NCI-H2171 (cell line): ENCODE results near the gene ATP7A.
"Not testable (repeated sequence)": the region's sequence is repeated elsewhere in the genome, so short reads cannot be mapped to it uniquely, and the experiment has no call there.

Experiments used
- DNase-seq: peaks from one replicate; lab custom pipeline; 2025; lab: John Stamatoyannopoulos, UW

The ATP7A gene

DNA sequence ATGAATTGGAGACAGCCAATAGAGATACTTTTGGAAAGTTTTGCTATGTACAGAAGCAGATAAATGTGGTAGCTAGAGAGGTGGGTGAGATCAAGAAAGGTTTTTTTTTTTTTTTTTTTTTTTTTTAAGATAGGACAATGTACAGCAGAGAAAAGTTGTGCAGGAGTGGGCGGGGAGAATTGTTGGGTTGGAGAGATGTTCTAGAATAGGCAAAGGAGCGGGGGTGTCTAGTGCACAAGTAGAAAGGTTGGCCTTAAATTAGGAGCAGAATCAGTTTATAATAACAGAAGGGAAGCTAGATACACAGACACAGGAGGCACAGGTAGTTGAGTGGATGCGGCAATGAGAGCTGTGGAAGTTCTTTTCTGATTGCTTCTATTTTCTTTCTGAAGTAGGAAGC is 127.4 kb downstream of the ATP7A start:
- DNase-seq, result no peak

DNA sequence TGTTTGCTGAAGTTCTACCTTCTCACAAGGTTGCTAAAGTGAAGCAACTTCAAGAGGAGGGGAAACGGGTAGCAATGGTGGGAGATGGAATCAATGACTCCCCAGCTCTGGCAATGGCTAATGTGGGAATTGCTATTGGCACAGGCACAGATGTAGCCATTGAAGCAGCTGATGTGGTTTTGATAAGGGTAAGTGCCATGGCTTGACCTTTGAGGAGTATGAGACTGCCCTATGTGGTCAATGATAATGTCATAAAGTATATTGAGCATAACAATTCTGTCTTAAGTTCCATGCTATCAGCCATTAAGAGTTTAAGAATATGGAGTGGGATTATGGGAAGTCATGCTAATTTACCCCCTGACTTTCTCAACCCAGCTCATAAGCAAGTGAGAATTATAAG is 132.1 kb downstream of the ATP7A start:
- DNase-seq, result no peak

DNA sequence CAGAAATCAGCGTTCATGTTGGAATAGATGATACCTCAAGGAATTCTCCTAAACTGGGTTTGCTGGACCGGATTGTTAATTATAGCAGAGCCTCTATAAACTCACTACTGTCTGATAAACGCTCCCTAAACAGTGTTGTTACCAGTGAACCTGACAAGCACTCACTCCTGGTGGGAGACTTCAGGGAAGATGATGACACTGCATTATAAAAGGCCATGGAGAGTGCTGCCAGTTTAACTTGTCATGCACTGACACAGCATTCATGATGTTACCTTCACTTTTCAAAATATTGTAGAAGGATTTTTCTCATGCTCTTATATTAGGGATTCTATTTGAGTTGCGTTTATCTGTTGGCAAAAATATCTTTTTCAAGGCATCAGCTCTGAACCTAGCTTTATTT is 135.9 kb downstream of the ATP7A start:
- DNase-seq, result no peak

DNA sequence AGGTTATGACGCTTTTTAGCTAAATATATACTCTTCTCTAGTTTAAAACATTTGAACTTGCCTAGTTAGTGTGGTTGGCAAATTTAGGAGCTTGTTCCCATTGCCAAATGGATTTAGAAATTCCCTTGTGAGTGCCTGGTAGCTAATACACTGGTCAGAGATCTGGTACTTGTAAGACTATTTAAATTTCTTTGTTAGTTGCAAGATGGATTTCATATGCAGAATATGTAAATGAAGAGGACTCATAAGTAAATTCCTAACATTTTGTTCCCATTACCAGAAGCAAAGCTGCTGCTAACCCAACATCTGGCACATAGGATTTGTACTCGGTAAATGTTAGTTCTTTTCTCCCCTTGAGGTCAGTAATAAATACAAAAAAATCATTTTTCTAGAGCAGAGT is 137.6 kb downstream of the ATP7A start:
- DNase-seq, result no peak

DNA sequence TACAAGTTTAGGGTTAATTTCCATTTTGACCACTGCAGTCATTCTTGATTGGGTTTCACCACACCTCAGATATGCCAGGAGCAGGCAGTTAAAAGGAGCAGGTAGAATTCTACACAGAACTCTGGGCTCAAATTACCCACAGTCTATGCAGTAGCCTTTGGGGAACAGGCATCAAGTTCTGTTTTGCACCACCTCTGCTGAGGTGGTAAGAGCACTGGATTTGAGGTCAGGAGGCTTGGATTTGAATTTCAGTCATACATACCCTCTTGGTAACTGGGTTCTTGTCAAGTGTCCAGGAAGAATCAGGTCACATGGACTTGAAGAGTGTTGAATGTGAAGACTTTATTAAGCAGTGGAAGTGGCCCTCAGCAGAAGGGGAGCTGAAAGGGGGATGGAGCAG is 153.2 kb downstream of the ATP7A start:
- DNase-seq, result no peak

DNA sequence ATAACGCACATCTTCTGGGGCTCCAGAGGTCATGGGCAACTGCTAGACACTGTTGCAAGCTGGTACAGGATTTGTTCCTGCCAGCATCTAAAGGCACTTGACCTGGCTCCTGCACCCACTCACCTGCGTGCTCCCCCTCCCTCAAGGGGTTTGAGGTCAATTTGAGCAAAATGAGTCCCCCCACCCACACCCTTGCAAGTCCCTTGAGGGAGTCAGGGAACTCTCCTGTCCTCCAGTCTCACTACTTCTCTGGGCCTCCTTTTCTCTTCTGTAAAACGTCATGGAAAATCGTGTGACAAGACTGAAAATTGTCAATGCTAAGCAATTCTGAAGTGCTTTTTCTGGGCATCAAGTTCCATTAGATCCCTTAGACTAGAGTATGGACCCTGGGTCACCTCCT is 153.7 kb downstream of the ATP7A start:
- no peak for DNase-seq

DNA sequence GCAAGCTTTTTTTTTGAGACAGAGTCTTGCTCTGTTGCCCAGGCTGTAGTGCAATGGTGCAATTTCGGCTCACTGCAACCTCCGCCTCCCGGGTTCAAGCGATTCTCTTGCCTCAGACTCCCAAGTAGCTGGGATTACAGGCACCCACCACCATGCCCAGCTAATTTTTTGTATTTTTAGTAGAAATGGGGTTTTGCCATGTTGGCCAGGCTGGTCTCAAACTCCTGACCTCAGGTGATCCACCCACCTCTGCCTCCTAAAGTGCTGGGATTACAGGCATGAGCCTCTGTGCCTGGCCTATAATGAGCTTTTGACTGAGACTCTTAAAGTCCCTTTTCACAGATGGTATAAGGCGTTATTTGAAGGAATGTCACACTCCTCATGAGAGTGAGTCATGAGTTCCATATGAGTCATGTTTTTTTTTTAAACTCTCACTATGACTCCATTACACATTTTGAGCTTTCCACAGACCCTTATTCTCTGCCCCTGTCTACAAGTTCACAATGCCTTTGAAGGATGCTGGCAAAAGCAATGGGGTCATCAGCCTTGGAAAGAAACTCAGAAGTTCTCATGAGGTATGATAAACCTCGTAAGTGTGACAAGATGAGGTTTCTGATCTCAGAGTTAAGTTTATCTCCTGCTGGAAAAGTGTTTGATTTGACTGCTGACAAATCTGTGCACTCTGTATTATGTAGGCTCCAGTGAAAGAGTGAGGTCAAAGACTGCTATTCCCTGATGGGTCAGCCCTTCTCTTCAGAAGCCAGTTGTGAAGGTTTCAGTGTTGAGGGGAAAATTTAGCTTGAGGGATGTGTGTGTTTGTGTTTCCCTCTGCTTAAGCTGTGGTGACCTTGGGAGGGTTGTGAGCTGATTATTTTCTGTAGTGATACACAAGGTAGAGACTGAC is 154.5 kb downstream of the ATP7A start:
- not testable (repeated sequence) for DNase-seq

DNA sequence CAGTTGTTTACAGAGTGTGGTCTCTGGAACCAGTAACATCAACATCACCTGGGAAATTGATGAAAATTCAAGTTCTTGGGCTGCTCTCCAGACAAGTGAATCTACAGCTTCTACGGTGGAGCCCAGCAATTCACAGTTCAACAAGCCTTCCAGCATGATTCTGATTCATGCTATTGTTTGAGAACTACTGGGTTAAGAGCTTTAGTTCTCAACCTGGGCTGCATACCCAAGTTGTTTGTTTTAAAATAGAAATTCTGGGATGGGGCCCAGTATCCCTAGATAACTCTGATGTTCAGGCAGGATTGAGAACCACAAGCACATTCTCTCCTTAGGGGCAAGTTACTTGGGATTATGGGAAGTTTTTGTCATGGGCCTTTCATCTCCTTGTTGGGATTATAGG is 155.6 kb downstream of the ATP7A start:
- DNase-seq, result no peak

DNA sequence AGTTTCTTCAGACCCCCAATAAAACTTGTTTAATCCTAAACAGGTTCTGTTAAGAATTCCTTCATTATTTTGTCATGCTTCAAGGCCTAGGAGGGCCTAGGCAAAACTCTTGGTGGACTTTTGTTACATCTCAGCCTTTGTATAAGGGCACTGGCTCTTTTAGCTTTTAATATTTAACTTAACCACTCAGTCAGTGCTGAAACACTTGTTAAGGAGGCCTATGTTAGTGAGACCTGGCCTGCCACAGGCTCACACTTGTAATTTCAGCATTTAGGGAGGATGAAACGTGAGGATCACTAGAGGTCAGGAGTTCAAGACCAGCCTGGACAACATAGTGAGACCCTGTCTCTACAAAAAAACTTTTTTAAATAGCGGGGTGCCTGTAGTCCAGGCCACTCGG is 160.8 kb downstream of the ATP7A start:
- DNase-seq, result no peak

DNA sequence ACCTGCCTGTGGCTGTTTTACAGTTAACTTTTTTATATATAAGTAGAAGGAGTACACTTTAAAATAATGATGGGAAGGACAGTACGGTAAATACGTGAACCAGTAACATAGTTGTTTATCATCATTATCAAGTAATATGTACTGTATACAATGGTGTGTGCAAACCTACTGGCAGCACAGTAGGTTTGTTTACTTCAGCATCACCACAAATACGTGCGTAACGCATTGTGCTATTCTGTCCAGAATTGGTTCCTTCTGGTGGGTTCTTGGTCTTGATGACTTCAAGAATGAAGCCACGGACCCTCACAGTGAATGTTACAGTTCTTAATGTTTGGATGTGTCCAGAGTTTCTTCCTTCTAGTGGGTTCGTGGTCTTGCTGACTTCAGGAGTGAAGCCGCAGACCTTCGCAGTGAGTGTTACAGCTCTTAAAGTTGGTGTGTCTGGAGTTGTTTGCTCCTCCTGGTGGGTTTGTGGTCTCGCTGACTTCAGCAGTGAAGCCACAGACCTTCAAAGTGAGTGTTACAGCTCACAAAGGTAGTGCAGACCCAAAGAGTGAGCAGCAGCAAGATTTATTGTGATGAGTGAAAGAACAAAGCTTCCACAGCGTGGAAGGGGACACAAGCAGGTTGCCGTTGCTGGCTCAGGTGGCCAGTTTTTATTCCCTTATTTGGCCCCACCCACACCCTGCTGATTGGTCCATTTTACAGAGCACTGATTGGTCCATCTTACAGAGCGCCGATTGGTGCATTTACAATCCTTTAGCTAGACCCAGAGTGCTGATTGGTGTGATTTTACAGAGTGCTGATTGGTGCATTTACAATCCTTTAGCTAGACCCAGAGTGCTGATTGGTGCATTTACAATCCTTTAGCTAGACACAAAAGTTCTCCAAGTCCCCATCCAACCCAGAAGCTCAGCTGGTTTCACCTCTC is 162.9 kb downstream of the ATP7A start:
- DNase-seq, result not testable (repeated sequence)

DNA sequence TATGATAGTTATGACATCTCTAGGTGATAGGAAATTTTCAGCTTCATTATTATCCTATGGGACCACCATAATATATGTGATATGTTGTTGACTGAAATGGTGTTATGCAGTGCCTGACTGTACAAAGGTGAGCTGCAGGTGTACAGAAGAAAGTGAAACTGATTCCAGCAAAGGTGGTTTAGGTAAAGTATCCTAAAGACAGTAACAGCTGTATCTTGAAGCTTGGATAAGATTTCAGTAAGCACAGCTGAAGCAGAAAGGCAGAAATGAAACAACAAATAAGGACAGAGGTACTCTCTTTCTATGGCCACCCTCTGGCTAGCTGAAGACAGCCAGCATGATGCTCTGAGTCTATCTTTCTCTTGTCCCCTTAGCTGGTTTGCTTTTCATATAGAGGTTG is 163.6 kb downstream of the ATP7A start:
- DNase-seq, result no peak

DNA sequence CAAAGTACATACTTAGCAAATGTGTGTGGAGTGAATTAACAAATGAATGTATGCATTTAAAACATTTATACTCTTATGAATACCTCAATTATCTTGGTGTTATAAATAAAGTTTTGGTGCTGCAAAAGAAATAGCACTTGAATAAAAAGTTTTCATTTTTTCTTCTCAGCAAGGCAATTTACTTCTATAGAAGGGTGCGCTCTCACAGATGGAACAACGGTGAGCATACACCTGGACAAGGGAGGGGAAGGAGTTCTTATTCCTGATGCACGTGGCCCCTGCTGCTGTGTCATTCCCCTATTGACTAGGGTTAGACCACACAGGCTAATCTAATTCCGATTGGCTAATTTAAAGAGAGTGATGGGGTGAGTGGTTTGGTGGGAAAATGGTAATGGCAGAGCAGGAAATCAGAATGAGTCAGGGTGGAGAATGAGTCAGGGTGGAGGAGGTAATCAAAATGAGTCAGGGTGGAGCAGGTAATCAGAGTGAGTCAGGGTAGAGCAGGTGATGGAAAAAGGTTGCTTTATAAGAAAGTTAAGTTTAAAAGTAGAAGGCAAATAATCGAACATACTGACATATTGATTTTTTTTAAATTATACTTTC is 165.4 kb downstream of the ATP7A start:
- DNase-seq, result no peak

DNA sequence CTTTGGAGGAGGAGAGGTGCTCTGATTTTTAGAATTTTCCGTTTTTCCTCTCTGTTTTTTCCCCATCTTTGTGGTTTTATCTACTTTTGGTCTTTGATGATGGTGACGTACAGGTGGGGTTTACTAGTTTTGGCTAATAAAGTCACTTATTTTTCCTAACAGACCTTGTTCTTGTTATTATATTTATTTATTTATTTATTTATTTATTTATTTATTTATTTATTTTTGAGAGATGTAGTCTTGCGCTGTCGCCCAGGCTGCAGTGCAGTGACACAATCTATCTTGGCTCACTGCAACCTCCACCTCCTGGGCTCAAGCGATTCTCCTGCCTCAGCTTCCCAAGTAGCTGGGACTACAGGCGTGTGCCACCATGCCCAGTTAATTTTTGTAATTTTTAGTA is 170.9 kb downstream of the ATP7A start:
- not testable (repeated sequence) for DNase-seq

DNA sequence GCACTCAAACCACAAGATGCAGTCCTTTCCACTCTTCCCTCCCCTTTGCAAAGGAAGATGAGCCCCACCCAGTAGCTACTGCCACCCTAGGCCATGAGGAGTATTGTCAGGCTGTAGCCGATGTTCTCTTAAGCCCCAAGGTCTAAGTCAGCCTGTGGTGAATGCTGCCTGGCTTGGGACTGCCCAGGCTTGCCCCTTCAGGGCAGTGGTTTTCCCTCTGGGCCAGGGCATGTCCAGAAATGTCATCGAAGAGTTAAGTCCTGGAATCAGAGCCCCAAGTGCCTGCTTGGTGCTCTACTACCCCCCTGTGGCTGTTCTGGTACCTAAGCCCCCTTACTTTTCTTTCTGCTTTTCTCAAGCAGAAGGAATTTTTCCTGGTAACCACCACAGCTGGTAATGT is 181.8 kb downstream of the ATP7A start:
- no peak for DNase-seq

DNA sequence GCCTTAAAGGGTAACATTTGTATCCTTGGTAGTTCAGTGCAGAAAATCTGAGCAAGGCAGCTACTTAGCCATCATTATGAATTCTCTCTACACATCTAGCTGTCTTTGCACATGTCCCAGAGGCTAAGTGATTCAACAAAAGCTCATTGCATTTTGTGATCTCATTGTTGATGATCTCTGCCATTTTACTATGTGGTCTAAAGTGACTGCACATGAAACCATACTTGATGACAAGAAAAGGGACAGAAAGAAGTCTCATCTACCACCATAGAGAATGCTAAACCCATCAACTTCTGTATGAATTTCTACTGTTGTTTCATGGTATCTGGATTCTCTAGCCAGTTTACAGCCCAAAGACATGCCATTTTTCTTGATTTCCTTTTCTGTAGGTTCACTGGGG is 187.6 kb downstream of the ATP7A start:
- no peak for DNase-seq
